IPS-15b (cell line): Measurements from ENCODE around the gene ZNF540.
"Not testable (repeated sequence)": the region's sequence is repeated elsewhere in the genome, so short reads cannot be mapped to it uniquely, and the experiment has no call there.

Experiments used
- H3K27me3 ChIP-seq: one replicate; pipeline ENCODE4 v1.6.1; 2013; ENCODE audit warnings: low read length; ENCODE audit not compliant: control insufficient read depth, insufficient read depth
- H3K36me3 ChIP-seq: one replicate; pipeline ENCODE4 v1.6.1; 2013; ENCODE audit warnings: low read length; ENCODE audit not compliant: control insufficient read depth, insufficient read depth
- H3K4me1 ChIP-seq: one replicate; pipeline ENCODE4 v1.6.1; 2013; ENCODE audit warnings: mild to moderate bottlenecking, low read length; ENCODE audit not compliant: control insufficient read depth, insufficient read depth
- H3K4me3 ChIP-seq: one replicate; pipeline ENCODE4 v1.5.1; 2013; ENCODE audit warnings: low read depth, low read length
- H3K9ac ChIP-seq: one replicate; pipeline ENCODE4 v1.6.1; 2013; ENCODE audit warnings: low read depth, mild to moderate bottlenecking, low read length
- H3K9me3 ChIP-seq: one replicate; pipeline ENCODE4 v1.6.1; 2013; ENCODE audit warnings: mild to moderate bottlenecking, low read length; ENCODE audit not compliant: control insufficient read depth, insufficient read depth

Gene ZNF540

DNA sequence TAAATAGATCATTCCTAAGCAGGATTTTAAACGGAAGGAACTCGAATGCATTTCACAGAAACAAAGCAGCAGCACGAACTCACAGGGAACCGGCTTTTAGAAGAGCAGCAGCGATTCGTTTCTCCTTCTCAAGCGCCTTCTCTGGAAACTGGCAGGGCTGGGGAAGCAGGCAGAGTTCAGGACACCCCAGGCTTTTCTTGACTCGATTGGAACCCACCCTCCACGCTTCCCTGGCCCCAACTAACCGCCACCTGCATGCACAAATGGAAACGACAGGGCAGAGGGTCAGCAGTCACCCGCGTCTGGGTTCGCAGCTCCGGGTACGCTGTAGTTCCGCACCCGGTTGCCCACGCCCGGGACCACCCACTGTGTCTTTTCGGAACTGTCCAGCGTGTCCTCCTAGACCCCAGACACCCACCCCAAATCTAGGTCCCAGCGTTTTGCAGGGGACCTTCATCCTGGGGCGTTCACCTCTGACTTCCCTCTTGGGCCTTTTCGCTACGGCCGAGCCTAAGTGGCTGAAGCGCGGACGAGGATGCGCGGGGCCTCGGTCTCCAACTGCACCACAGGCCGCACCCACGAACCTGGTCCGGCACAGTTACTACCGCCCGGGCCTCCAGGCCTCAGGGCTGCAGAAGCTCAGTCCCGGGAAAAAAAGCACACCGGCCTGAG is 60.1 kb downstream of the ZNF540 start:
- H3K9me3 ChIP-seq = no peaks in the 10 kb centered on the region
- H3K36me3 ChIP-seq = peaks cover 2% of the 10 kb centered on the region
- H3K4me3 ChIP-seq = peak overlapping the region; percentile 94
- H3K27me3 ChIP-seq = peaks cover 13% of the 10 kb centered on the region
- H3K4me1 ChIP-seq = peaks cover 4% of the 10 kb centered on the region
- peak overlapping the region; percentile 81 for H3K9ac ChIP-seq

DNA sequence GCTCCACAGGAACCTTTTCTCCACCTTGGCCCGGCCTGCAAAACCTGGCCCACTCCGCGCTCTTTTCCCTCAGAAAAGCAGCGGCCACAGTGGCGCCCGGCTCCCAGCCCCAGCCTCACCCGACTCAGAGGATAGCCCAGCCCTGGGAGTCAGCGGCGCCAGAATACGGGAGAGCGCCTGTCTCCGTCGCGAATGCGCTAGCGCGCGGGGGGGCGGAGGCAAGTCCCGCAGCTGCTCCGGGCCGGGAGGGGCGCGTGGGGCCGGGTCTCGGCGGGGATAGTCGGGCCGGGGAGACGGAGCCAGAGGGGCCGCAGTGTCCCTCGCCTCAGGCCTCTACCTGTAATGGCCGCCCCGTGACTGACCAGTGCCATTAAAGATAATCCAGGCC is 60.6 kb downstream of the ZNF540 start, which contains the start of gene ZFP30:
Gene ZFP30 (minus strand): TSS at position 165 of the 388 bp plus-strand sequence. CDS start 7,643 bp downstream, outside the sequence.
- Histone ChIP-seq H3K27me3 (peaks cover 13% of the 10 kb centered on the region), H3K4me3 (peak within 1 kb of the TSS; percentile 94), H3K36me3 (peaks cover 2% of the 10 kb centered on the region), H3K4me1 (peaks cover 4% of the 10 kb centered on the region), H3K9me3 (no peaks in the 10 kb centered on the region), H3K9ac (peak within 1 kb of the TSS; percentile 81)

DNA sequence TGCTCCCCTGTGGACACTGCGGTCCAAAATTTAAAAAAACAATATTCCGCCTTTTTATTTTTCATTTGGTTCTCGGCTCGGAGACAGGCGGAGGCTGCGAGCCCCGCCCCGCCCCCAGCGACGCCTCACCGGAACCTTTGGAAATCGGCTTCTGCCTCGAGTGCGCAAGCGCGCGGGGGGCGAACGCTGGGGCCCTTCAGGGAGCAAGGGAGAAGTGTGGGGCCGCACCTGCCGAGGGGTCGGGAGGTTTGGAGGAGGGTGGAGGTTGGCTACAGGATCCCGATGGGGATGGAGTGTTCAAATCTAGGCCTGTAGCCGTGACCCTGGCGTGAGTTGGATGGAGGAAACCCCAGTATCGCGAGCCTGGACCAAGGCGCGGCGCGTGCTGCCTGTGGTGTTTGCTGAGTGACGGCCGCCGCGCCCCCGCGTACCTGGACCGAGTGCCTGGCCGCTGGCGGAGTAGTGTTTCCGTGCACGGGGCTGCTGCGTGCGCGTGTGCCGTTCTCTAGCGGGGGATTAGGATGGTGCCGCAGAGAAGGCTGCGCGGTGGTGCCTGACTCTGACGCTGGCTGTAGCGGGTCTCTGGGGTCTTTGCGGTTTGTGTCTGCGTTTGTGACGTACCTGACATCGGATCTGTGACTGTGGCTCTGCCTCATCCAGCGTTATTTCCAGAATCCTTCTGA is 61.2 kb downstream of the ZNF540 start:
- Histone ChIP-seq H3K4me3 (peak overlapping the region; percentile 94), H3K4me1 (peaks cover 4% of the 10 kb centered on the region), H3K9ac (peak overlapping the region; percentile 29), H3K9me3 (no peaks in the 10 kb centered on the region), H3K27me3 (peaks cover 13% of the 10 kb centered on the region), H3K36me3 (peaks cover 2% of the 10 kb centered on the region)

DNA sequence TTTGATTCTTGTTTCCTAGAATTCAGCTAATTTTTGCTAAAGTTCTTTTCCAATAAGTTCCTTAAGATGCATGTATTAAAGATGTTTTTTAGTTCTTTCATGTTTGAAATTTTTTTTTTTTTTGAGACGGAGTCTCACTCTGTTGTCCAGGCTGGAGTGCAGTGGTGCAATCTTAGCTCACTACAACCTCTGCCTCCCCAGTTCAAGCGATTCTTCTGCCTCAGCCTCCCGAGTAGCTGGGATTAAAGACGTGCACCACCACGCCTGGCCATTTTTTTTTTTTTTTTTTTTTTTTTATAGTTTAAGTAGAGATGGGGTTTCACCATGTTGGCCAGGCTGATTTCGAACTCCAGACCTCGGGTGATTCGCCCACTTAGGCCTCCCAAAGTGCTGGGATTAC is 62.5 kb downstream of the ZNF540 start:
- H3K9me3 ChIP-seq, H3K4me3 ChIP-seq, H3K4me1 ChIP-seq, H3K36me3 ChIP-seq, H3K9ac ChIP-seq: not testable (repeated sequence)
- H3K27me3 ChIP-seq = peaks cover 13% of the 10 kb centered on the region
